Breast epithelium (tissue), 3 donors: ENCODE measurements around the gene HDAC3.

ENCODE experiments used
- POLR2A ChIP-seq: fragments of 450-650 bp; IDR thresholded peaks from one replicate; pipeline ENCODE4 v1.6.1; 2016; ENCODE audit warnings: antibody characterized with exemption, mild to moderate bottlenecking, moderate library complexity
- POLR2AphosphoS5 ChIP-seq, 3 donors: sonication (generic); formaldehyde crosslinking; IDR thresholded peaks; one replicate each; pipeline ENCODE4 v1.6.1; 2017; ENCODE audit warnings: antibody characterized with exemption in 3 of 3
- TF ChIP-seq, protein P1 (sequence below), 3 donors: fragments of 450-650 bp; IDR thresholded peaks; one replicate each; pipeline ENCODE4 v1.5.1; 2016 to 2017; ENCODE audit warnings: antibody characterized with exemption in 3 of 3, mild to moderate bottlenecking in 3 of 3, moderate library complexity in 3 of 3

DNA sequence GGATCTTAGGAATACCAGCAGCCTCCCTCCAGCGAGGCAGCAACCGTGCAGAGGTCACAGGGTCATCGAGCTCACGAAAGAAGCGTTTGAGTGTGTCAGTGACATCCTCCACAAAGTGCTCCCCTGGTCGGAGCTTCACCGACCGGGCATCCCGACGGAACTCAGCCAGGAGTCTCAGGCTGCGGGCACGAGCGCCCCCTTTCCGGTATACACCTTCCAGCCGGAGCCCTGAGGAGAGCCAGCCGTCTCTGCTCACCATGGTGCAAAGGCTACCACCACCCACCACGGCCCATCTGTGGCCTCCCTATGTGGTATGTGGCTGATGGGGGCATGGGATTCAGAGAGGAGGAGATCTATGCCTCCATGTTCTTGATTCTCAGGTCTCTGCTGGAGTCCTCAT is 25.4 kb upstream of the HDAC3 start:
- TF ChIP-seq, protein P1, sequence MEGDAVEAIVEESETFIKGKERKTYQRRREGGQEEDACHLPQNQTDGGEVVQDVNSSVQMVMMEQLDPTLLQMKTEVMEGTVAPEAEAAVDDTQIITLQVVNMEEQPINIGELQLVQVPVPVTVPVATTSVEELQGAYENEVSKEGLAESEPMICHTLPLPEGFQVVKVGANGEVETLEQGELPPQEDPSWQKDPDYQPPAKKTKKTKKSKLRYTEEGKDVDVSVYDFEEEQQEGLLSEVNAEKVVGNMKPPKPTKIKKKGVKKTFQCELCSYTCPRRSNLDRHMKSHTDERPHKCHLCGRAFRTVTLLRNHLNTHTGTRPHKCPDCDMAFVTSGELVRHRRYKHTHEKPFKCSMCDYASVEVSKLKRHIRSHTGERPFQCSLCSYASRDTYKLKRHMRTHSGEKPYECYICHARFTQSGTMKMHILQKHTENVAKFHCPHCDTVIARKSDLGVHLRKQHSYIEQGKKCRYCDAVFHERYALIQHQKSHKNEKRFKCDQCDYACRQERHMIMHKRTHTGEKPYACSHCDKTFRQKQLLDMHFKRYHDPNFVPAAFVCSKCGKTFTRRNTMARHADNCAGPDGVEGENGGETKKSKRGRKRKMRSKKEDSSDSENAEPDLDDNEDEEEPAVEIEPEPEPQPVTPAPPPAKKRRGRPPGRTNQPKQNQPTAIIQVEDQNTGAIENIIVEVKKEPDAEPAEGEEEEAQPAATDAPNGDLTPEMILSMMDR (IDR thresholded peaks at IDR 0.05), result no peak
- TF ChIP-seq POLR2AphosphoS5 (IDR thresholded peaks at IDR 0.05) (no peak), POLR2A (no peak)
